ENCODE data around the gene CNKSR3. TPM values are rescaled to one million over a fixed set of nuclear protein-coding genes. Genes with fewer than 3 reads are reported as not detected.

Gene CNKSR3
- total RNA-seq, 6 experiments from 2014 or later: 19.8 to 43.4 (median 26.9) TPM

DNA sequence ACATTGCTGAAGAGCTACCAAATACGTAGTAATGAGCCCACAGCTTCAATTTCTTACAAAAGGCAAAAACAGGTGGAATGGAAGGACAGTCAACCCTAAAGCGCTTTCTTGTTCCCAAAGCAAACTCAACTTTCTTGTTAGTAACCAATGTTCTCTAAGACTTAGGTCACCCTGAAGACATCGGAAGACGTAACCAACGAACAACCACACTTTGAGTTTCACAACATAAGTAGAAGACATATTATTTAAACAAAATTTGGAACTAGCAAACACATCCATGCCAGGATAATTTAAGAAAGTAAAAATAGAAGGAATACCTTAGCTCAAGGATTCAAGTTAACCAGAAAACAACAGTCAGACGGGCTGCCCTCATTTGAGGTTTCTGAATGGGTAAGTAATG is 51.0 kb downstream of the CNKSR3 start:
- Histone ChIP-seq H3K4me3 (no peak overlapping the region), H3K27ac (peak overlapping the region; percentile 47 to 87 (median 82)), H3K4me1 (peaks cover 0 to 76% (median 22%) of the 10 kb centered on the region in 4 donors), H3K27me3 (no peaks in the 10 kb centered on the region), H3K36me3 (no peaks in the 10 kb centered on the region), H3K9me3 (no peaks in the 10 kb centered on the region)
- no peak for DNase-seq
- 60% methylated on average over 6 of the region's 6 CpGs for WGBS (ENCODE audit: insufficient coverage, low coverage, low lambda C conversion rate, missing lambda C conversion rate)
- intact Hi-C loops (cut with DNase I): no loop called here
- no peak for TF ChIP-seq POLR2A (IDR thresholded peaks at IDR 0.05)
- TF ChIP-seq CTCF (IDR thresholded peaks at IDR 0.05): no peak
- ATAC-seq: no peak

DNA sequence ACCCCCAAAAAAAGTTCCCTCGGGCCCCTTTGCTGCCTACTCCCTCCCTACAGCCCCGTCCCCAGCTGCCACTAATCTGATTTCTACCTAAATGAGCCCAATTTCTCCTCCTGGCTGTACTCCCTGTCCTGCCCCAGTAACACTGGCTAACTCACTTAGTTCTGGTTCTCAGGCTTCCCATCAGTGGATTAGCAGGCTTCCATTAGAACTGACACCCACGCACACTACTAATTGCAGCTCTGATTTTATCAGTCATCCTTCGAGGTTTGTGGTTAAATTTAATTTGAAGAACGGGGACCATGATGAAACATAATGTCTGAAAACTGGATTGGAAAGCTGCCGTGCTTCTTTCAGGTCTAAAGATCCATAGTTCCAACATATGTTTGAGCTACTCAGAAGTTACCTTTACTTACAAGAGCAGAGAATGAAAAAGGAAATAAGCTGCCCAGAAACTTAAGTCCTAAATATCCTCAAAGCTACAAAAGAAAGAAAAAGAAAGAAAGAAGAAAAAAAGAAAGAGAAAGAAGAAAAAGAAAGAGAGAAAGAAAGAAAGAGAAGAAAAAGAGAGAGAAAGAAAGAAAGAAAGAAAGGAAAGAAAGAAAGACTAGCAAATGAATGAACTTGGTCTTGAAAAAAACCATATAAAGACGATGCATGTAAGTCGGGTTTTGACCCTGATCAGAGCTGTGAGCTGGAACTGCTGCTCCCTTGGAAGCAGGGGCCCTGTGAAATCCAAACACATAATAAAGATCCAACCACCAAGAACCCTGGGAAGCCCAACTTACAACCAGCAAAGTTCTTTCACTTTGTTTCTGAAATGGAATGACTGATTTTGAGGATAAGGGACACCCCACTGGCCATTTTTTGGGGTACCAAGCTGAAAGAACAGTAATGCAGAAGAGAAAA is 51.7 kb downstream of the CNKSR3 start:
- H3K27me3 ChIP-seq: no peaks in the 10 kb centered on the region
- H3K4me3 ChIP-seq: no peak overlapping the region
- ATAC-seq (no peak), DNase-seq (no peak)
- intact Hi-C loops (cut with DNase I): no loop called here
- TF ChIP-seq CTCF (IDR thresholded peaks at IDR 0.05): no peak
- TF ChIP-seq POLR2A (IDR thresholded peaks at IDR 0.05): no peak
- H3K27ac ChIP-seq: peak overlapping the region in 2 of 3 donors; percentile 82 to 87
- peaks cover 0 to 76% (median 22%) of the 10 kb centered on the region in 4 donors for H3K4me1 ChIP-seq
- 41% methylated on average over 8 of the region's 8 CpGs for WGBS (ENCODE audit: insufficient coverage, low coverage, low lambda C conversion rate, missing lambda C conversion rate)
- H3K9me3 ChIP-seq: no peaks in the 10 kb centered on the region
- H3K36me3 ChIP-seq: no peaks in the 10 kb centered on the region

- H3K9me3 ChIP-seq: no peaks in the 10 kb centered on the region
- H3K27ac ChIP-seq: peak overlapping the region in 2 of 3 donors; percentile 82 to 87
- 25% methylated on average over 5 of the region's 5 CpGs for WGBS (ENCODE audit: insufficient coverage, low coverage, low lambda C conversion rate, missing lambda C conversion rate)
- intact Hi-C loops (cut with DNase I): no loop called here
- no peaks in the 10 kb centered on the region for H3K27me3 ChIP-seq
- H3K4me1 ChIP-seq: peaks cover 0 to 80% (median 22%) of the 10 kb centered on the region in 4 donors
- ATAC-seq (peak; percentile 65 to 76 (median 68)), DNase-seq (peak in 2 of 3 donors; percentile 67 to 76)
- no peak overlapping the region for H3K4me3 ChIP-seq
- TF ChIP-seq POLR2A (IDR thresholded peaks at IDR 0.05) (no peak), CTCF (IDR thresholded peaks at IDR 0.05) (peak in 3 of 4 donors; percentile 18 to 23 (median 22))
- H3K36me3 ChIP-seq: no peaks in the 10 kb centered on the region
These were observed 52.6 kb downstream of the CNKSR3 start for GRCh38 chr6:154457881-154458284.

- no peak for TF ChIP-seq CTCF (IDR thresholded peaks at IDR 0.05)
- TF ChIP-seq POLR2A (IDR thresholded peaks at IDR 0.05): no peak
- 75% methylated on average over 8 of the region's 13 CpGs for WGBS (ENCODE audit: insufficient coverage, low coverage, low lambda C conversion rate, missing lambda C conversion rate)
- ATAC-seq (no peak), DNase-seq (no peak)
- Histone ChIP-seq H3K27ac (peak overlapping the region in 2 of 3 donors; percentile 82 to 87), H3K9me3 (no peaks in the 10 kb centered on the region), H3K27me3 (no peaks in the 10 kb centered on the region), H3K36me3 (no peaks in the 10 kb centered on the region), H3K4me1 (peaks cover 0 to 74% (median 22%) of the 10 kb centered on the region in 4 donors), H3K4me3 (no peak overlapping the region)
- intact Hi-C loops (cut with DNase I): no loop called here
These were observed 53.3 kb downstream of the CNKSR3 start for GRCh38 chr6:154457046-154457713.

Data from right lobe of liver (tissue), 6 donors.